Adrenal gland (tissue), 5 donors: Measurements from ENCODE around the gene CREB5.

Experiments used
- POLR2A ChIP-seq, 2 donors: fragments of 450-650 bp; IDR thresholded peaks; one replicate each; pipeline ENCODE4 v1.6.1; 2017; ENCODE audit warnings: antibody characterized with exemption in 2 of 2, mild to moderate bottlenecking in 2 of 2, moderate library complexity in 1 of 2
- TF ChIP-seq, protein P1 (sequence below), 6 experiments: fragments of 450-650 bp in 4 of 6; fragments of 200-600 bp in 2 of 6; sonication (generic) in 1 of 6; IDR thresholded peaks; 1 replicate in 5 of 6; 2 replicates in 1 of 6; pipeline versions ENCODE4 v1.5.1 to v1.8.0; 2016 to 2021; ENCODE audit warnings: antibody characterized with exemption in 6 of 6, mild to moderate bottlenecking in 2 of 6, moderate library complexity in 1 of 6
- donor health status: DM: no; HTN: no; CAD: no.

- TF ChIP-seq, protein P1, sequence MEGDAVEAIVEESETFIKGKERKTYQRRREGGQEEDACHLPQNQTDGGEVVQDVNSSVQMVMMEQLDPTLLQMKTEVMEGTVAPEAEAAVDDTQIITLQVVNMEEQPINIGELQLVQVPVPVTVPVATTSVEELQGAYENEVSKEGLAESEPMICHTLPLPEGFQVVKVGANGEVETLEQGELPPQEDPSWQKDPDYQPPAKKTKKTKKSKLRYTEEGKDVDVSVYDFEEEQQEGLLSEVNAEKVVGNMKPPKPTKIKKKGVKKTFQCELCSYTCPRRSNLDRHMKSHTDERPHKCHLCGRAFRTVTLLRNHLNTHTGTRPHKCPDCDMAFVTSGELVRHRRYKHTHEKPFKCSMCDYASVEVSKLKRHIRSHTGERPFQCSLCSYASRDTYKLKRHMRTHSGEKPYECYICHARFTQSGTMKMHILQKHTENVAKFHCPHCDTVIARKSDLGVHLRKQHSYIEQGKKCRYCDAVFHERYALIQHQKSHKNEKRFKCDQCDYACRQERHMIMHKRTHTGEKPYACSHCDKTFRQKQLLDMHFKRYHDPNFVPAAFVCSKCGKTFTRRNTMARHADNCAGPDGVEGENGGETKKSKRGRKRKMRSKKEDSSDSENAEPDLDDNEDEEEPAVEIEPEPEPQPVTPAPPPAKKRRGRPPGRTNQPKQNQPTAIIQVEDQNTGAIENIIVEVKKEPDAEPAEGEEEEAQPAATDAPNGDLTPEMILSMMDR (IDR thresholded peaks at IDR 0.05) = no peak
- TF ChIP-seq POLR2A (IDR thresholded peaks at IDR 0.05) = no peak
These were observed 67.2 kb downstream of the CREB5 start for GRCh38 chr7:28479507-28479947.
